Measurements from ENCODE around the gene COL6A2. TPM values are rescaled to one million over a fixed set of nuclear protein-coding genes. Genes with fewer than 3 reads are reported as not detected.

COL6A2 gene
- total RNA-seq, 2 donors from 2014 or later = 198 to 474 TPM

DNA sequence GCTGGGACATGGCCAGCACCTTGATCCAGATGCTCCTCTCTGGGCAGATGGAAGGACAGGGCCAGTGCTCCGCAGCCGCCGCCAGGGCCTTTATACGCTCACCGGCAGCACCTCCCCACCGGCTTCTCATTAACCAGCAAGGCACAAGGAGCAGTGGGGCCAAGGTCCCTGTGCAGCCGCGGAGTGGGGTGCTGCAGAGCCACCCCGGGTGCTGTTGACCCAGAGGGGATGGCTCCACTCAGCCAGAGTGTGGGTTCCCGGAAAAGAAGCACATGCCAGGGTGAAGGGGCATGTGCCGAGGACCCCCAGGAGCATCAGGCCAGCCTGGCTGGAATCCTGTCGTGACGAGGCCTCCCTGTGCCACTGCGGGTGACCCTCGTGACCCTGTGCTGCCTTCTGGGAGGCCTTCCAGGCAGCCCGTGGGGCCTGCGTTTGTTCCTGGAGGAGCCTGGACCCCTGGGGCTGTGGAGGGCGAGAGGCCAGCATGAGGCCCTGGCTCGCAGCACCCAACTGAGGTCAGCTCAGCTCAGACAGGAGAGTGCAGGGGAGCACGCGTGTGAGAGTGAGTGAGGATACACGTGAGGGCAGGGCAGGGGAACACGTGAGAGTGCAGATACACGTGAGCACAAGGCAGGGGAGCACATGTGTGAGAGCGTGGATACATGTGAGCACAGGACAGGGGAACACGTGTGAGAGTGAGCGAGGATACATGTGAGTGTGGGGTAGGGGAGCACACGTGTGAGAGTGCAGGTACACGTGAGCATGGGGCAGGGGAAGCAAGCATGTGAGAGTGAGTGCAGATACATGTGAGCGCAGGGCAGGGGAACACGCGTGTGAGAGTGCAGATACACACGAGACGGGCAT is 57.8 kb downstream of the COL6A2 start, which contains the start of gene FTCD:
Gene FTCD, minus strand, starts transcription at position 66 of the 864 bp plus-strand sequence. Its CDS starts 56 bp downstream, at position 10.
- H3K4me1 ChIP-seq (replicated peaks) = no peaks in the 10 kb centered on the region
- peak within 1 kb of the TSS in 1 of 2 donors; percentile 92 for H3K27ac ChIP-seq
- intact Hi-C loops (cut with DNase I) = loop anchor here (10.0 kb wide), 1 partner anchor 169 kb away; the partner anchor contains the start of genes C21orf58 and PCNT
- H3K9me3 ChIP-seq = no peaks in the 10 kb centered on the region
- no peak for DNase-seq (ENCODE audit: low spot score)
- 87% methylated on average over 34 of the region's 34 CpGs for WGBS
- TF ChIP-seq, protein P1, sequence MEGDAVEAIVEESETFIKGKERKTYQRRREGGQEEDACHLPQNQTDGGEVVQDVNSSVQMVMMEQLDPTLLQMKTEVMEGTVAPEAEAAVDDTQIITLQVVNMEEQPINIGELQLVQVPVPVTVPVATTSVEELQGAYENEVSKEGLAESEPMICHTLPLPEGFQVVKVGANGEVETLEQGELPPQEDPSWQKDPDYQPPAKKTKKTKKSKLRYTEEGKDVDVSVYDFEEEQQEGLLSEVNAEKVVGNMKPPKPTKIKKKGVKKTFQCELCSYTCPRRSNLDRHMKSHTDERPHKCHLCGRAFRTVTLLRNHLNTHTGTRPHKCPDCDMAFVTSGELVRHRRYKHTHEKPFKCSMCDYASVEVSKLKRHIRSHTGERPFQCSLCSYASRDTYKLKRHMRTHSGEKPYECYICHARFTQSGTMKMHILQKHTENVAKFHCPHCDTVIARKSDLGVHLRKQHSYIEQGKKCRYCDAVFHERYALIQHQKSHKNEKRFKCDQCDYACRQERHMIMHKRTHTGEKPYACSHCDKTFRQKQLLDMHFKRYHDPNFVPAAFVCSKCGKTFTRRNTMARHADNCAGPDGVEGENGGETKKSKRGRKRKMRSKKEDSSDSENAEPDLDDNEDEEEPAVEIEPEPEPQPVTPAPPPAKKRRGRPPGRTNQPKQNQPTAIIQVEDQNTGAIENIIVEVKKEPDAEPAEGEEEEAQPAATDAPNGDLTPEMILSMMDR (IDR thresholded peaks at IDR 0.05) = no peak
- TF ChIP-seq POLR2A (IDR thresholded peaks at IDR 0.05) (no peak), POLR2AphosphoS5 (IDR thresholded peaks at IDR 0.05) (no peak)
- H3K4me3 ChIP-seq = no peak within 1 kb of the TSS
- no peaks in the 10 kb centered on the region for H3K36me3 ChIP-seq
- no peaks in the 10 kb centered on the region for H3K27me3 ChIP-seq (replicated peaks; ENCODE audit: insufficient read depth)

DNA sequence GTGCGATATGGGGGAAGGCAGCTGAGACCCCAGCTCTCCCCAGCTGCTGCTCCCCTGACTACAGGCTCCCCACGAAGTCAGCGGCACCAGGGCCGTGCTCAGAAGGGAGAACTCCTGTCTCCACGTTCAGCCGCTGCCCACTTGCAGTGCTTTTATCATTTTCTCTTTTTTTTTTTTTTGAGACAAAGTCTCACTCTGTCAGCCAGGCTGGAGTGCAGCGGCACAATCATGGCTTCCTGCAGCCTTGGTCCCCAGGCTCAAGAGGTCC is 58.4 kb downstream of the COL6A2 start:
- no peaks in the 10 kb centered on the region for H3K27me3 ChIP-seq (replicated peaks; ENCODE audit: insufficient read depth)
- no peak overlapping the region for H3K4me3 ChIP-seq
- WGBS = 84% methylated on average over 7 of the region's 7 CpGs
- intact Hi-C loops (cut with DNase I) = loop anchor here (10.0 kb wide), 1 partner anchor 168 kb away; the partner anchor contains the start of genes C21orf58 and PCNT
- H3K36me3 ChIP-seq = no peaks in the 10 kb centered on the region
- TF ChIP-seq POLR2AphosphoS5 (IDR thresholded peaks at IDR 0.05) (no peak), POLR2A (IDR thresholded peaks at IDR 0.05) (no peak)
- TF ChIP-seq, protein P1 (IDR thresholded peaks at IDR 0.05) = no peak
- H3K4me1 ChIP-seq (replicated peaks) = no peaks in the 10 kb centered on the region
- H3K9me3 ChIP-seq = no peaks in the 10 kb centered on the region
- no peak overlapping the region for H3K27ac ChIP-seq
- no peak for DNase-seq (ENCODE audit: low spot score)

DNA sequence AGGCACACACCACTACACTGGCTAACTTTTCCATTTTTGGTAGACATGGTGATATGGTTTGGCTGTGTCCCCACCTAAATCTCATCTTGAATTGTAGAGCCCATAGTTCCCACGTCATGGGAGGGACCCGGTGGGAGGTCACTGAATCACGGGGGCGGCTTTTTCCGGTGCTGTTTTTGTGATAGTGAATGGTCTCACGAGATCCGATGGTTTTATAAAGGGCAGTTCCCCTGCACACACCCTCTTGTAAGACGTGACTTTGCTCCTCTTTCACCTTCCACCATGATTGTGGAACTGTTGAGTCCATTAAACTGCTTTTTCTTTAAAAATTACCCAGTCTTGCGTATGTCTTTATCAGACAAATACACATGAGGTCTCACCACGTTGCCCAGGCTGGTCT is 58.8 kb downstream of the COL6A2 start:
- TF ChIP-seq POLR2AphosphoS5 (IDR thresholded peaks at IDR 0.05) = no peak
- TF ChIP-seq POLR2A (IDR thresholded peaks at IDR 0.05) = no peak
- TF ChIP-seq, protein P1 (IDR thresholded peaks at IDR 0.05) = no peak
- Histone ChIP-seq H3K4me3 (no peak overlapping the region), H3K27me3 (replicated peaks; ENCODE audit: insufficient read depth) (no peaks in the 10 kb centered on the region), H3K9me3 (no peaks in the 10 kb centered on the region), H3K36me3 (no peaks in the 10 kb centered on the region), H3K27ac (no peak overlapping the region), H3K4me1 (replicated peaks) (no peaks in the 10 kb centered on the region)
- WGBS = 84% methylated on average over 10 of the region's 10 CpGs
- no peak for DNase-seq (ENCODE audit: low spot score)
- intact Hi-C loops (cut with DNase I) = loop anchor here (10.0 kb wide), 1 partner anchor 168 kb away; the partner anchor contains the start of genes C21orf58 and PCNT

DNA sequence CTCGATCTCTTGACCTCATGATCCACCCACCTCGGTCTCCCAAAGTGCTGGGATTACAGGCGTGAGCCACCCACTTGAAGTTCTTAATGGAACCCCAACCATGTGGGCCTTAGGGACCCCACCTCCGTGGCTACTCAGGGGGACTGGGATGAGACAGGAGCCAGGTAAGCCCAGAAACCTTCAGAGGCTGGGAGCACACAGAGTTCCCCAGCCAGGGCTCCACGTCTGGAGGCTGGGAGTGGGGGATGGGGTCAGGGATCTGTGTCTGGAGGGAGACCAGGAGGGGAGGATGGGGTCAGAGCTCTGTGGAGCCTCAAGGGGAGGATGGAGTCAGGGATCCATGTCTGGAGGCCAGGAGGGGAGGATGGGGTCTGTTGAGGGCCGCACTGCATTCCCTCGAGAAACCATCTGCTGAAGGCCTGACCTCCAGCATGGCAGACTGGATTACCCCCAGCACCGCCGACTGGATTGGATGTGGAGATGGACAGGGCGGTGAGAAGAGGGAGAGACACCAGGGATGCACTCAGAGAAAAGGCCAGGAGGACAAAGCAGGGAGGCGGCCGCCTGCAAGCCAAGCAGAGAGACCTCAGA is 59.6 kb downstream of the COL6A2 start:
- intact Hi-C loops (cut with DNase I) = loop anchor here (10.0 kb wide), 1 partner anchor 167 kb away; the partner anchor contains the start of genes C21orf58 and PCNT
- TF ChIP-seq POLR2AphosphoS5 (IDR thresholded peaks at IDR 0.05) (no peak), POLR2A (IDR thresholded peaks at IDR 0.05) (no peak)
- TF ChIP-seq, protein P1 (IDR thresholded peaks at IDR 0.05) = no peak
- no peaks in the 10 kb centered on the region for H3K27me3 ChIP-seq (replicated peaks; ENCODE audit: insufficient read depth)
- H3K36me3 ChIP-seq = no peaks in the 10 kb centered on the region
- 92% methylated on average over 12 of the region's 12 CpGs for WGBS
- peak overlapping the region in 1 of 2 donors; percentile 97 for H3K27ac ChIP-seq
- DNase-seq (ENCODE audit: low spot score) = no peak
- no peaks in the 10 kb centered on the region for H3K9me3 ChIP-seq
- H3K4me3 ChIP-seq = no peak overlapping the region
- no peaks in the 10 kb centered on the region for H3K4me1 ChIP-seq (replicated peaks)

Data from prostate gland (tissue), 2 donors.